ENCODE data around the gene HOXB13. TPM values are rescaled to one million over a fixed set of nuclear protein-coding genes. Genes with fewer than 3 reads are reported as not detected.

The HOXB13 gene
- polyA plus RNA-seq, 1 donor from 2014 or later, result not detected

- TF ChIP-seq TAF1 (IDR thresholded peaks at IDR 0.05; ENCODE audit: low read depth), result no peak
- no peak for TF ChIP-seq SMC3 (conservative IDR thresholded peaks at IDR 0.05; ENCODE audit: poor library complexity)
- no peak for TF ChIP-seq POLR2AphosphoS5 (IDR thresholded peaks at IDR 0.05)
- TF ChIP-seq REST (IDR thresholded peaks at IDR 0.05; ENCODE audit: borderline replicate concordance), result no peak
- TF ChIP-seq EZH2 (IDR thresholded peaks at IDR 0.05; ENCODE audit: borderline replicate concordance, insufficient read depth, low read length, poor library complexity, severe bottlenecking), result no peak
- no peak for TF ChIP-seq EP300 (conservative IDR thresholded peaks at IDR 0.05; ENCODE audit: poor library complexity, severe bottlenecking)
- no peak for TF ChIP-seq CTCF (IDR thresholded peaks at IDR 0.05; ENCODE audit: poor library complexity, severe bottlenecking)
- TF ChIP-seq RAD21 (conservative IDR thresholded peaks at IDR 0.05), result no peak
- TF ChIP-seq MXI1 (conservative IDR thresholded peaks at IDR 0.05; ENCODE audit: poor library complexity, severe bottlenecking), result no peak
- Histone ChIP-seq H3K36me3 (ENCODE audit: insufficient read depth, low read length) (no peaks in the 10 kb centered on the region), H3K4me2 (ENCODE audit: low read length) (no peak overlapping the region), H3F3A (ENCODE audit: insufficient read depth, low read length, poor library complexity, severe bottlenecking) (no peaks in the 10 kb centered on the region), H3K79me2 (replicated peaks; ENCODE audit: insufficient read depth, low read length) (no peaks in the 10 kb centered on the region), H2AFZ (ENCODE audit: low read depth, low read length) (no peak overlapping the region), H3K9me3 (ENCODE audit: low read length) (no peaks in the 10 kb centered on the region), H3K9me2 (ENCODE audit: insufficient read depth, low read length) (no peaks in the 10 kb centered on the region), H3K27ac (ENCODE audit: low read length) (no peak overlapping the region), H3K4me3 (ENCODE audit: low read length) (no peak overlapping the region), H4K20me1 (ENCODE audit: insufficient read depth) (no peaks in the 10 kb centered on the region), H3K27me3 (ENCODE audit: insufficient read depth, low read depth, low read length) (peaks cover 82% of the 10 kb centered on the region), H3K9ac (ENCODE audit: low read length) (no peak overlapping the region)
Measured at GRCh38 chr17:48759288-48759687, 30.7 kb upstream of the HOXB13 start.

- Histone ChIP-seq H3K27ac (ENCODE audit: low read length) (no peak overlapping the region), H3K27me3 (ENCODE audit: insufficient read depth, low read depth, low read length) (peaks cover 92% of the 10 kb centered on the region), H3K4me3 (ENCODE audit: low read length) (no peak overlapping the region), H2AFZ (ENCODE audit: low read depth, low read length) (no peak overlapping the region), H3K36me3 (ENCODE audit: insufficient read depth, low read length) (no peaks in the 10 kb centered on the region), H3K9ac (ENCODE audit: low read length) (no peak overlapping the region), H3F3A (ENCODE audit: insufficient read depth, low read length, poor library complexity, severe bottlenecking) (no peaks in the 10 kb centered on the region), H3K4me2 (ENCODE audit: low read length) (no peak overlapping the region), H3K9me3 (ENCODE audit: low read length) (no peaks in the 10 kb centered on the region), H3K79me2 (replicated peaks; ENCODE audit: insufficient read depth, low read length) (no peaks in the 10 kb centered on the region), H4K20me1 (ENCODE audit: insufficient read depth) (no peaks in the 10 kb centered on the region), H3K9me2 (ENCODE audit: insufficient read depth, low read length) (no peaks in the 10 kb centered on the region)
- TF ChIP-seq POLR2AphosphoS5 (IDR thresholded peaks at IDR 0.05), result no peak
- TF ChIP-seq EP300 (conservative IDR thresholded peaks at IDR 0.05; ENCODE audit: poor library complexity, severe bottlenecking), result no peak
- TF ChIP-seq RAD21 (conservative IDR thresholded peaks at IDR 0.05), result no peak
- no peak for TF ChIP-seq REST (IDR thresholded peaks at IDR 0.05; ENCODE audit: borderline replicate concordance)
- no peak for TF ChIP-seq CTCF (IDR thresholded peaks at IDR 0.05; ENCODE audit: poor library complexity, severe bottlenecking)
- no peak for TF ChIP-seq EZH2 (IDR thresholded peaks at IDR 0.05; ENCODE audit: borderline replicate concordance, insufficient read depth, low read length, poor library complexity, severe bottlenecking)
- no peak for TF ChIP-seq MXI1 (conservative IDR thresholded peaks at IDR 0.05; ENCODE audit: poor library complexity, severe bottlenecking)
- no peak for TF ChIP-seq SMC3 (conservative IDR thresholded peaks at IDR 0.05; ENCODE audit: poor library complexity)
- TF ChIP-seq TAF1 (IDR thresholded peaks at IDR 0.05; ENCODE audit: low read depth), result no peak
Measured at GRCh38 chr17:48757524-48757961, 29.0 kb upstream of the HOXB13 start.

All from neural cell (in vitro differentiated cells).